NCI-H446 treated with DMSO at 0.1 percent for 48 hours (cell line): Measurements from ENCODE around the gene CORO2B.
"Not testable (repeated sequence)": the region's sequence is repeated elsewhere in the genome, so short reads cannot be mapped to it uniquely, and the experiment has no call there.

ENCODE experiments used
- DNase-seq: peaks from one replicate; lab custom pipeline; 2025; lab: John Stamatoyannopoulos, UW

Gene CORO2B

DNA sequence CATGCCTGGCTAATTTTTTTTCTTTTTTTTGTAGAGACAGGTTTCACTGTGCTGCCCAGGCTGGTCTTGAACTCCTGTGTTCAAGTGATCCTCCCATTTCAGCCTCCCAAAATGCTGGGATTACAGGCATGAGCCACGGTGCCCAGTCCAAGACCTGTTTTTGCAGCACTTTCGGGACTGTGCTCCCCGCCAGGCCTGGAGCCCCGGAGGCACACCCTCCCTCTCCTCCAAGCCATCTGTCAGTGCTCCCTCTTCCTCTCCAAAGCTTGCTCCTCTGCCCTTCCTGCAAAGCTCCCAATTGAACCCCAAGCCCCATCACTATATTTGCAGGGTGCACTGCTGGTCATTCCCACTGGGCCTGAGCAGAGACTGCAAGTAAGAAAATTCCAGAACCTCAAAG is 98.1 kb downstream of the CORO2B start:
- DNase-seq, result no peak

DNA sequence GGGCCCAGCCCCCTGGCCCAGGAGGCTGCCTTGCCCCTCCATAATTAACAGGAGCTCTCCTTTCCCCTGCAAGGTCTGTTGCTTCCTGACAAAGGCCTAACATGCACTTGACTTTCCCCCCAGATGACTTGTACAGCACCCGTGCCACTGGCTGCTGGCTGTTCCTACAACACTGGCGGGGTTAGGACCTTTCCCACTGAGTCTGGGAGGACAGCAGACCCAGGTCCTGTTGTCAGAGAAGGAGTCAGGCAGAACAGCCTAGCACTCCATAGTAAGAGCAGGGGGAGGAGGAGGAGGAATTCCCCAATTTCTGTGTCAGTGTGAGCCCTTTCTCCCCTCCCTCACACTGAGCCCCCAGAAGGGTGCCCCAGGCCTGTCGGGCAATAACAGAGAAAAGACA is 99.2 kb downstream of the CORO2B start:
- DNase-seq, result no peak

DNA sequence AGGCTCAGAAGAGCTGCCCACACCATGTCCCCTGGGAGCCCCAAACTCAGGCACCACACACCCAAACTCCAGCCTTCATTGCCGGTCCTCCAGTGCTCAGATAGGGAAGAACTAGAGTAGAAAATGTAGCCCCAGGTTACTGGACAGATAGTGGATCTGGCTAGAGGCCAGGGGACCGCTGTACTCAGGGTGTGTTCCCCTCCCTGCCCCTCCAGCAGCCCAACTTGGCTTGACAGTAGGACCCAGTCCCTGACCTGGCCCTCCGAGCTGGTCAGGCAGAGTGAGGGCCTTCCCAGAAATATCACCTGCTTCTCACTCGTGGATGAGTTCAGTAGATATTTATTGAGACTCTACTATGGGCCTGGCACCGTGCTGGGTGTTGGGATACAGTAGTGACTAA is 100.0 kb downstream of the CORO2B start:
- no peak for DNase-seq

DNA sequence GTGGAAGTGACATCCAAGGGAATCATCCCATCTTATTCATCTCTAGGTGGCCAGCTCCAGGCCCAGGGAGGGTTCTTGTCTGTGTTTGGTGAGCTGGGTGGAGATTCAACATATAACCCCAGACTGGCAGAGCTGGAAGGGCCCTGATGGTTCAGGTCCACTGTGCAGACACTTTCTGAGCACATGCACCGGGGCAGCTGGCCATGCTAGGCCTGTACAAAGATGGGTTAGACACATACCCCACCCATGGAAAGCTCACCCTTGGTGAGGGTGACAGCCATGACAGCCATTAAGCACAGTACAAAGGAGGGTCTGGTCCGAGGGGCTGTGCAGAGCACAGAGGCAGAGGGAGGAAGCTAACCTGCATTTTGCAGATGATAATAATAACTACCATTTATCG is 100.4 kb downstream of the CORO2B start:
- DNase-seq, result no peak

DNA sequence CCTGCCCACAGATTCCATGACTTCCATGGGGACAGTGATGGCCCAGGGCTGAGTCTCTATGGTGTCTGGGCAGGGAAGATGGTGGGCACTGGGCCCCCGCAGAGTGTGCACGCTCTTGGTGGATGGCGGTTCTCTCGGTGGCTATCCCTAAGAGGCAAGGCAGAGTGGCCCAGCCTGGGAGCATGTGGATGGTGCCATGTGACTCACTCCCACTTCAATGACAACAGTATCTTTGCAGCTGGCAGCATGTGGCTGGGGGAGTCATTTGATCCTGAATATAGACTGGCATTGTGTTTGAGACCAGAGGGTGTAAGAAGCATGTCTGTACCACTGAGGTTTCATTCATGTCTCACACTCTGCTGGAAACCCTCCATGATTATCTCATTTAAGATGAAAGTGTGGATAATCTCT is 101.2 kb downstream of the CORO2B start:
- DNase-seq, result no peak

DNA sequence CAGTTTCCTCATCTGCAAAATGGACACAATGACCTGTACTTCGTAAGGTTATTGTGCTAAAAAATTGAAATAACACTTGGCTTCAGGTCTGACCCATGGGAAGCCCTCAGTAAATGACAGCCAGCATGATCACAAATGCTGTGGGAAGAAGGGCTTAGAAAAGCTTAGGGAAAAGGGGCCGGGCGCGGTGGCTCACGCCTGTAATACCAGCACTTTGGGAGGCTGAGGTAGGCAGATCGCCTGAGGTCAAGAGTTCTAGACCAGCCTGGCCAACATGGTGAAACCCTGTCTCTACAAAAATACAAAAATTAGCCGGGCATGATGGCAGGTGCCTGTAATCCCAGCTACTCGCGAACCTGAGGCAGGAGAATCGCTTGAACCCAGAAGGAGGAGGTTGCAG is 102.0 kb downstream of the CORO2B start:
- DNase-seq, result not testable (repeated sequence)

DNA sequence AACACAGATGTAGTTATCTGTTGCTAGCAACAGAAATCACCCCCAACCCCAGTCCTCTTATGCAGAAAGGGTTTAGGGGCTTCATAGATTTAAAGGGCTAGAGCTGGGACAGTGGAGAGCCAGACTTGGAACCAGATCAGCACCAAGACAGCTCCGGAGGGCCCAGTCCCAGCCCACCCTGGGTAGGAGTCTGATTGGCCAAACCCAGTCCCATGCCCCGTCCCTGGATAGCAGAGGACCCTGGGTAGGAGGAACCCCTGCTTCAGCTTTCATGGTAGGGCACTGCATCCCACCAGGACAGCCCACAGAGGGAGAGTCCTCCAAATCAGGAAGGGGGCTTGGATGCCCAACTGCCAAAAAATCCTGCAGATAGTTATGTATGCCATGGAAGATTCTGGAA is 103.0 kb downstream of the CORO2B start:
- DNase-seq, result no peak

DNA sequence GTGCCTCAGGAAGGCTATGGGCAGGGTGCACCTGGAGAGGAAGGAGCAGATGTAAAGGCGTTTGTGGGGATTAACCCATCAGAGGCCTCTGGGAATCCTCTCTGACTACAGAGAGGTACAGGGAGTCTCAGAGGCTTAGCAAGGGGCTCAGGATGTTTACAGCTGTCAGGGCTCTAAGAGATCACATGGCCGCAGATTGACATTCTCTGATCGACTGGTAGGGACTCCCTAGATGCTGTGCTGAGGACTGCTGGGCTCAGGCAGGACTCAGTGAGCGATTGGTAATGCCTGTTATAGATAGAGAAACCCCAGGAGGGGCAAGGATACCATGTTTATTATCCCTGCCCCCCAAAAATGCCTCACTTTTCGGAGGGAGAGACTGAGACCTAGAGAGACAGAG is 103.5 kb downstream of the CORO2B start:
- no peak for DNase-seq

DNA sequence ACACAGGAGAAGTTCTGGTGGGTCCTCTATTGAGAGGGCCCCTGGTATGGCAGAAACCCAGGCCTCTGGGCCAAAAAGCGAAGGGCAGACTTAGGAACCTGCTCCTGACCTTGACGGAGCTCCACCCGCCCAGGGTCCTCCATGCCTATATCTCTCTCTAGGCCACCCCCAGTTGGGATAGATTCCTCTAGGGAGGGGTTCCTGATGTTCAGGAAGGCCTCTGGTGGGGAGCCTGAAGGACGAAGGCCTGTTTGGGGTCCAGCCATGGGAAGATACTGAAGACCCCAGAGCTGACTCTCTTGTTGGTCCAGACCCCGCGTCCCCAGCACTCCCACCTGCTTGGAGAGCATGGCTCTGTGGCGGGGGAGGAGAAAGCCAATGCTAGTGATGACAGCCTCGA is 104.2 kb downstream of the CORO2B start:
- no peak for DNase-seq

DNA sequence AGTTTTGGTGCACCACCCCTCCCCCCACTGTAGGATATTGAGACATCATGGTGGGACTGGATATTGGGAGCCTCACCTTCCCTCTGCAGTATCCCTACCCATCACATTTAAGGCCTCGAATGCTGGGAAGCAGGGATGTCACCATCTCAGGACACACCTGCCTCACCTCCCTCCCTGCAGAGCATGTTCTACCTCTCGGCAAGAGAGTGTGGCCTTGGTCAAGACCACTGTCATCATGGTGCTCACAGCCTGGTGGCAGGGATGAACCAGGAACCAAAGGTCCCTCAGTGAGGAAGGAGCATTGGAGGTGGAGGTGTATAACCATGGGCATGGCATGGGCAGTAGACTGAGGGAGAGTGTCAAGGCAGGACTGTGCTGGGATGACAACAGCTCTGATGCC is 104.8 kb downstream of the CORO2B start:
- DNase-seq, result no peak

DNA sequence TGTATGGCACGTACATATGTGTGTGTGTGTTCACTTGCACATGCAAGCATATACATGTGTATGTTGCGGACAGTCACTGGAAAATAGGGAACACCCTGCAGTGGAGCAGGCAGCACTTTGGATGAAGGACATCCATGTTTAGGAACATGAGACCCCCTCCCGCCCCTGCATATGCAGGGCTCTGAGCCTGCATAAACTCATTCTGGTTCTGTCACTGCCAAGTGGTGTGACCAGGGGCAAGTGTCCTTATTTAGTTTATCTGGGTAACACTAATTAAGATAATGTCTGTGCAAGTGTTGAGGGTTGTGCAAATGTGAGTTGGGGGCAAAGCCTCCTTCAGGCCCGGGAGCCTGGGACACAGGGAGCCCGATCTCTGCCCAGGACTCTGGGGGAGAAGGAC is 105.7 kb downstream of the CORO2B start:
- DNase-seq, result no peak

DNA sequence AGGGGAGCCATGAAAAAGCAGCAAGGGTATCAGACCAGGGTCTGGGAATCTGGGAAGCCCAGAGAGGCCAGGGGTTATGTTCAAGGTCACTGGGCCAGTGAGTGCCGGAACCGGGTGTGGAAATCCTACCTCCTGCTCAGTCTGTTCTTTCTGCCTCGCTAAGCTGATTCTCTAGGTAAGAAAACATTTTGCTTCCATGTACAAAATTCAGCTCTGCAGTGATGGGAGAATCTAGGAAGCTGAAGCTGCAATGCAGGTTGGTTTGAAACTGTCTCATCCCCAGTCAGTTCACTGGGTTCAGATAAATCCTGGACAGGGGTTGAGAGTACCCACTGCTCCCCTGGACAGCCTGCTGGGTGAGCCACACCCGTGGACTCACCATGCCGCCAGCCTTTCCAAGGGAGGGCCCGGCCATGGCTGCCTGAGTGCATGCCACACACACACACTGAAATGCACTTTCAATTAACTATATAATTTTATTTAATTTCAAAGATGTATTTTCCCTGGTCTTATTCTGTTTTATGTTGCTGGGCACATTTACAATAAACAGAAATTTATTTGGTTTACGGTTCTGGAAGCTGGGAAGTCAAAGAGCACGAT is 108.4 kb downstream of the CORO2B start:
- DNase-seq, result no peak

DNA sequence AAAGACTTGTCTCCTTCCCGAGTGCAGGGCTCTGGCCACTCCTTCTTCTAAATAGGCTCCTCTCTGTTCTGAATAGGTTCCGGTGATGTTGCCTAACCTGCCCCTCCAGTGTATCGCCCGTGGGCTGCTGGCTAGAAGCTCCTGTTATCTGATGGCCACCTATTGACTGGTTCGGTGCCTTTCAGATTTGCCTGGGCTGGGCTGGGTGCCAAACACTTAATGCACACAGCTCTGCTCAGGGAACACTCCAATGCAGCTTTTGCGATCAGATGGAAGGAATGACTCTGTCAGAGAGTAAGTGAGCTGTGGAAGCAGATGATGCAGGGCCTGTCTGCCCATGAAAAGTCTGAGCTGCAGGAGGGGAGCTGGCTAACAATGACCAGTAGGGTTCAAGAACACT is 112.9 kb downstream of the CORO2B start:
- no peak for DNase-seq

DNA sequence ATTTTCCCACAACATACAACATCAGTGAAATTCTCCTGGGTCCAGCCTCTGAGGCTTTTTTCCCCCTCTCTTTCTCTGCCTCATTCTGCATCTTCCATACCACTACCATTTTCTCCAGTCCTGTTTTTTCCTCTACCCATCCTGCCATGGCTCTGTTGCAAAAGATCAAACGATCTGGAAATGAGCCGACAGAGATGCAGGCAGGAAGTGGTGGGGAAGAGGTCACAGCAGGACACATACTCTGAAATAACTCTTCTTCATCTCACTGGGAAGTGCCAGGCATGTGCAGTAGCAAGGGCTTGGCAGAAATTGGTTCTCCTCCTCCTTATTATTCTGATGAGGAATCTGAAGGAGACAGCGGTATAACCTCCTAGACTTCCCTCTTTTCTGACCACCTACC is 114.3 kb downstream of the CORO2B start:
- no peak for DNase-seq

DNA sequence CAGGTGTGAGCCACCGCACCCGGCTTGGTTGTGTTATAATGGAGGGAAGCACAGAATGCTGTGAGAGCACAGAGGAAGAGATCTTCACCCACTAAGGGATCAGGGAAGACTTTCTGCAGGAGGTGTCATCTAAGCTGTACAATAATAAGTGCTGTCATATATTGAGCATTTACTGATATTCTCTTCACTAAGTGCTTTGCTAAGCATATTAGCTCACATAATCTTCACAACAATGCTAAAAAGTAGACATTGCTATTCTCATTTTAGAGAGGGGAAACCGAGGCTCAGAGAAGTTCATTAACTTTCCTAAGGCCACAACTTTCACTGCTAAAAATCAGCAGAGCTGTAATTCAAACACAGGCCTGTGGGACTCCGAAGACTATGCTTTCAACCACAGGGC is 115.3 kb downstream of the CORO2B start:
- no peak for DNase-seq

DNA sequence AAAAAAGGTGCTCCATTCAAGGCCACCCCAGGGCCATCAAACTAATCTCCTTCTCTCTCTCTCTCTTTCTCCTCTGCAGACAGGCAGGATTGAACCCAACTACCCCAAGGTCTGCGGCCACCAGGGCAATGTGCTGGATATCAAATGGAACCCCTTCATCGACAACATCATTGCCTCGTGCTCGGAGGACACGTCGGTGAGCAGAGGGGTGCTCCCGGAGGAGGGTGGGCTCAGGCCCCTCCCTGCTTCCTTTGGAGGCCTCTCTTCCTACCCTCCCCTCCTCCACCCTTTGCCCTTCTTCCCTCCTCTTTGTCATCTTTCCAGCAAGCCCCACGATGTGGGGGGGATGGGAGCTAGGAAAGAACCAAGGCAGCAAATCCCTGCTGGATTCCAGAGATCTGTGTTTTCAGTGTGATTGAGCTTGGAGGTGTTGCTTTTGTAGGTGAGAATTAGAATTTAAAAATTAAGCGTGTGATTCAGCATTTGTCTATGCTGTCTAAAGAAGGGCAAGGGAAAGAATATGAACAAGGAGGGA is 116.3 kb downstream of the CORO2B start:
- DNase-seq, result no peak

DNA sequence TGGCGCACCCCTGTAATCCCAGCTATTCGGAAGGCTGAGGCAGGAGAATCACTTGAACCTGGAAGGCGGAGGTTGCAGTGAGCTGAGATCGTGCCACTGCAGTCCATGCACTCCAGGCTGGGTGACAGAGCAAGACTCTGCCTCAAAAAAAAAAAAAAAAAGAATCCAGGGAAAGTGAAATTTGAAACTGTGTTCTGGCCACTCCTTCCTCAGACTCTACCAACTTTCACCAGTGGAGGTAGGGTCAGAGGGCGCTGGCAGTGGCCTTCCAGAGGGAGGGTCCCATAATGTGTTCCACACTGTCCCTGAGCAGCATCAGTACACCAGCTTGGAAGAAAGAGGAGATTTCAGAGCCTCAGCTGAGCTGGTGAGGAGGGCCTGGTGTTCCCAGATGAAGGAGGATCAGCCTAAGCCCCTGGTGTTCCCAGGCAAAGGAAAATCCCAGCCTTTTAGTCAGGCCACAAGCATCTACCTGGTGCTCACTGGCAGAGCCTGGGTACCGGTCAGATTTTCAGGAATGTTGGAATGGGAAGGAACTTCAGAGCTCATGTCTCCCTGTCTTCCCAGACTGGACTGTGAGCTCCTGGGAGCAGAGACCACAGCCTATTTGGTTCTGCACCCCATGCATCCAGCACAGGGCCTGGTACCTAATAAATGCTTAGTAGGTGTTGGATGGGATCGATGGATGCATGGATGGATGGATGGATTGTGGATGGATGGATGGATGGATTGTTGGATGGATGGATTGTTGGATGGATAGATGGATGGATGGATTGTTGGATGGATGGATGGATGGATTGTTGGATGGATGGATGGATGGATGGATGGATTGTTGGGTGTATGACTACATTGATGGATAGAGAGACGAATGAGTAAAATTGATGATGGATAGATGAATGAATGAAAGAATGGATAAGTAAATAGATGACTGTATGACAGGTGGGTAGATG is 117.9 kb downstream of the CORO2B start:
- no peak for DNase-seq

DNA sequence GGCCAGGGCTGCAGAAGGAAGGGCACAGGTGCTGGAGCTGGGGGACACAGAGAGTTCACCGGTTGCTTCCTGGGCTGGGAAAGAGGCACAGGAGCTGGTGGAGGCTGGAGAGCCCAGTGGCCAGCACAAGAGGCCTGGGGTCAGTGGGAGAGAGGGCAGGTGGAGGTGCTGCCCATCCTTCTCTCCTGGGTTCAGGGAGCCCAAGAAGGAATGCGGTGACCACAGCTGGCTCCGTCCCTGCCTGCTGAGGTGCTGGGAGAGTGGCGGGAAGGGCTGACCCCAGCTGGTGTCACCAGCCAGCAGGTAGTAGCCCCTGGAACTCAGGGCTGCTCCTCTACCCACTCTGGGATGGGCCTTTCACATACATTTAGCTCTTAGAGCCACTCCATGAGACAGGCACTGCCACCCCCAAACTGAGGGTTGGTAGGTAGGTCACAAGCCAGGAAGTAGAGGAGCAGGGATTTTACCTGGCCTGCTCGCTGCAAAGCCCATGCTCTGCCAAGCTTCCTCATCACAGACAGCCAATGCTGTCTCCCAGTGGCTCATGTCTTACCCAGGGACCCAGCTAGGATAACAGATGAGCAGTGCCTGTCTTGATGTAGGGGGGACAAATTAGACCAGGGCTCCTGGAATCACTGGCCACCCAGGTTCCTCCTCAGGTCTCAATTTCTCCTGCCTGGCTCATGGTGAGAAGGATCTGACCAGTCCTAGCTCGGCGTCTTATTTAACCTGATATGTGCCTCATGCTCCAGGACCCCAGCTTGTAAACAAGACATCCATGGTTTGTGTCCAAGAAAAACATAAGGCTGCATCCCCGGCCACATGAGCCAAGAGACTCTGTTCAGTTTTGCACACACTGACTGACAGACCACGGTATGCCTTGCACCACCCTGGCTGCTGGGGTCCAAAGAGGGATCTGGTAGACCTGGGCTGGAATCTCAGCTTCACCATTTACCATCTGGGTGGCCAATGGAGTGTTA is 119.2 kb downstream of the CORO2B start:
- DNase-seq, result no peak

DNA sequence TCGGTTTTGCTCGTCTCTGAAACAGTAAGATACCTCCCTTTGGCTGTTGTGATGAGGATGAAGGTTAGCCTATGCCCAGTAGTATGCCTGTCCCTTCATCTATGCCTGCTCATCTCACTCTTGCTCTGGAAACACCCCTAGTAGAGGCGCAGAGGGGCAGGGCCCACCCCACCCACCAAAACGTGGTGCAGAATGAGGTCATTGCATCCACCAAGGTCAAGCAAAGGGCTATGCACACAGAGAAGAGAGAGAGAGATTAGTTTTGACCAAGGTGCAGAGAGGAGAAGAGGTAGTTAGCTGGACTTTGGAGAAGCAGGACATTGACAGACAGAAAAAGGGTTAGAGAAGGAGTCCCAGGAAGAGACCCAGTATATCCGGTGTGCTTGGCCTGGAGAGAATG is 119.9 kb downstream of the CORO2B start:
- no peak for DNase-seq

DNA sequence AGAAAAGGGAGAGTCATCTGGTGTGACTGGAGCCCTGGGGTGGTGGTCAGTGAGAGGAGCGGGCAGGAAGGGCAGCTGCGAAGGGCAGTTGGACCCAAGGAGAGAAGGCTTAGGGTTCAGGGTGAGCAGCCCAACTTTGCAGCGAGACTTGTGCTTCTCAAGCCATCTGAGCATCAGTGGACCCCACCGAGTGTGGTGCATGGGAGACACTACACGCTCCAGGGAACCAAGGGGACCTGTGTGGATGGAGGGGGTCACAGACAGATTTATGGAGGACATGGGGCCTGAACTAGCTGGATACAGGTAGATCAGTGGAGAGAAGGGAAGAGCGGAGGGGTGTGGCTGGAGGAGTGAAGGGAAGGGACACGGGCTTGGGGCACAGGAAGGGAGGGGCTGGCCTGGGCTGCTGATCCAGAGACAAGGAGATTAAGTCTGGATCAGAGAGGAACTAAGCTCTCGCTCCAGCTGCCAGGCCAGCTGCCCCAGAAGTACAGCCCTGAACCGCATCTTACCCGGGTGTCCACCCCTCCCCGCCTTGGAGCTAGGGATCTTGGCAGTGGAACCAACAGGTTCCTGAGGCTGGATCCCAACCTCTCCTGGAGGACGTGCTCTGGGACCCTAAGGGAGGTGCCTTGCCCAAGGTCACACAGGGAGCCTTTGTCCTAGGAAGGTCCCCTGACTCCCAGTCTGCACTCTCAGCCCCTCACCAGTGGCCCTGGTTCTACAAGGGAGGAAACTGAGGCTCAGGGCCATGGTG is 120.5 kb downstream of the CORO2B start:
- no peak for DNase-seq

DNA sequence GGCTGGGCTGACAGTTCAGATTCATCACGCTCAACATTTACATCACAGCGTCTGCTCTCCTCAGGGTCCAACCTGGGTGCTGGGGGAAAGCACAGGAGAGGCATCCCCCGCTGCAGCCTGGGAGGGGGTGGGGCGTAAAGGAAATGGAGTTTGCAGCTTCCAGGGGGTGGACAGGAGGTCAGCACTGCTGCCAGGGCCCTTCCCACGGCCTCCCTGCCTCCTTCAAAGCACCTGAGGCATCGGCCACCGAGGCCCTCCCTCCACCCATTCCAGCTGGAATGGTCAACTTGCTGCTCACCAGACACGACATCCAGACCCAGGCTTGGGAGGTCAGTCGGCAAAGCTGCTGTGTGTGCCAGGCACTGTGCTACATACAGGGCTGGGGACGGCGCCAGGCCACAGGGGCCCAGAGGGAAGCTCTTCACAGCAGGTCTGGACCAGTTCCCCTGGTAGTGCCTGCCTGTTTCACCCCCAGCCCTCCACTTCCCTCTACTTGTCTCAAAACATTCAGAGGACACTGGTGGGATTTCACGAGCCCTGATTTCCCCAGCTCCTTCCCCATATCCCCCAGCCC is 121.2 kb downstream of the CORO2B start:
- DNase-seq, result no peak
